Right cardiac atrium (tissue), 5 donors: ENCODE results near the gene FXYD3. TPM values are rescaled to one million over a fixed set of nuclear protein-coding genes. Genes with fewer than 3 reads are reported as not detected.
"Not testable (repeated sequence)": the region's sequence is repeated elsewhere in the genome, so short reads cannot be mapped to it uniquely, and the experiment has no call there.

Experiments
- ATAC-seq, 2 donors: fragments of 200-7000 bp; cut with Tn5 transposase; one replicate each; pipeline versions ENCODE4 v1.8.0 to v1.9.1; 2020; ENCODE audit warnings: moderate library complexity in 2 of 2, mild to moderate bottlenecking in 1 of 2
- DNase-seq, 3 donors: peaks; one replicate each; pipeline ENCODE4 v3.0.0-alpha.2; 2020
- H3K27ac ChIP-seq: one replicate; pipeline ENCODE4 v1.5.1; 2013; ENCODE audit warnings: mild to moderate bottlenecking, low read length, control low read depth, moderate library complexity
- H3K27me3 ChIP-seq: one replicate; pipeline ENCODE4 v1.6.1; 2013; ENCODE audit not compliant: control insufficient read depth, insufficient read depth
- H3K4me1 ChIP-seq: one replicate; pipeline ENCODE4 v1.6.1; 2013; ENCODE audit warnings: low read length; ENCODE audit not compliant: control insufficient read depth, insufficient read depth
- H3K4me3 ChIP-seq: one replicate; pipeline ENCODE4 v1.5.1; 2013; ENCODE audit warnings: low read length, control low read depth
- H3K9me3 ChIP-seq: one replicate; pipeline ENCODE4 v1.6.1; 2013; ENCODE audit warnings: low read length; ENCODE audit not compliant: control insufficient read depth
- WGBS: extraction: QIAGEN DNeasy Blood & Tissue Kit; methylation state at CpG from one replicate; pipeline ENCODE4 v1.1.7; 2013; 5-methylcytosine and 5-hydroxymethylcytosine counted together
- intact Hi-C, 4 donors: fragments of 100-400 bp; cut with DNase I; formaldehyde crosslinking; loops; one replicate each; pipeline versions ENCODE4 v1.11.0 to v1.14.0; 2022 to 2023
- polyA plus RNA-seq: library from polyadenylated mRNA; stranded (reverse); fragments of 200-250 nt; gene quantifications from one replicate; pipeline ENCODE4 v1.2.3, GENCODE V29; 2013
- total RNA-seq, 4 donors: library from RNA; stranded (reverse); fragmentation: NEBNext Ultra II Directional; extraction: Animal tissue kit (Norgen Biotek cat#: 25700); gene quantifications; one replicate each; pipeline ENCODE4 v1.2.1, GENCODE V29; 2021
- donor health status: healthy with polysubstance abuse.
- donor health status: DM: no; HTN: yes; CAD: no.
- donor health status: DM: no; HTN: no; CAD: no.
- donor health status: DM: no; HTN: yes; CAD: no; lungs with severe emphysema.
- donor health status: DM: yes; HTN: yes; CAD: no.

The FXYD3 gene
- total and polyA plus RNA-seq, 5 donors: 2.2 to 5.7 (median 4.8) TPM

DNA sequence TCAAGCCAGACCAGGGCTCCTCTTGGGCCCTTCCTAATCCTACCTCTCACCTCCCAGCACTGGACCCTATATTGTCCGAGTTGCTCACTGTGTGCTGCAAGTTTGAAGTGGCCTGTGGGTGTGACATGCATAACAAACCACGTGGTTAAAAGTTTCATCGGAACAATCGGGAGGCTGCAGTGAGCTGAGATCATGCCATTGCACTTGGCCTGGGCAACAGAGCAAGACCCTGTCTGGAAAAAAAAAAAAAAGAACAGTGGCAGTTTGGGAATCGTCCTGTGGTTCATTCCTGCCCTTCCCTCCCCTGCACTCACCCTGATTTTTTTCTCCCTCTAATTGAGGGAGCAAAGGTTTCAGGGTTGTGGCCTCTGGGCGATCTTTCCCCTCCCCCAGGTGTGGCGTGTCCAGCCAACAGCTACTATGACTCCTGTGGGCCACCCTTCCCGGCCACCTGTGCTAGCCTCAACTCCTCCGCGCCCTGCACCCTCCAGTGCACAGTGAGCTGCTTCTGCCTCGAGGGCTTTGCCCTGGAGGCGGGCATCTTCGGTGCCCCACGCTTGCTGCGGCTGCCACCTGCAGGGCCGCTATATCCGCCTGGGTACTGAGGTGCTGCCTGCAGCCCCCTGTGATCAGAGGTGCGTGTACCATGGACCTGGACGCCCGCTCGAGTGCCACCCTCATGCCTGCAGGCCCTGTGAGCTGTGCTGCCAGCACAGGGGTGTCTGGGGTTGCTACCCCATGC lies 16.3 kb upstream of the FXYD3 start:
- DNase-seq (no peak), ATAC-seq (peak in 1 of 2 donors; percentile 10)
- 82% methylated on average over 21 of the region's 21 CpGs for WGBS
- Histone ChIP-seq H3K4me3 (no peak overlapping the region), H3K27ac (no peak overlapping the region), H3K9me3 (no peaks in the 10 kb centered on the region), H3K4me1 (no peaks in the 10 kb centered on the region), H3K27me3 (no peaks in the 10 kb centered on the region)
- intact Hi-C loops: no loop called here

- DNase-seq (no peak), ATAC-seq (no peak)
- H3K4me3 ChIP-seq: no peak overlapping the region
- 94% methylated on average over 13 of the region's 13 CpGs for WGBS
- H3K27me3 ChIP-seq: no peaks in the 10 kb centered on the region
- H3K9me3 ChIP-seq: no peaks in the 10 kb centered on the region
- H3K4me1 ChIP-seq: no peaks in the 10 kb centered on the region
- no peak overlapping the region for H3K27ac ChIP-seq
- intact Hi-C loops: no loop called here
These were observed 15.7 kb upstream of the FXYD3 start for GRCh38 chr19:35099897-35100275.

DNA sequence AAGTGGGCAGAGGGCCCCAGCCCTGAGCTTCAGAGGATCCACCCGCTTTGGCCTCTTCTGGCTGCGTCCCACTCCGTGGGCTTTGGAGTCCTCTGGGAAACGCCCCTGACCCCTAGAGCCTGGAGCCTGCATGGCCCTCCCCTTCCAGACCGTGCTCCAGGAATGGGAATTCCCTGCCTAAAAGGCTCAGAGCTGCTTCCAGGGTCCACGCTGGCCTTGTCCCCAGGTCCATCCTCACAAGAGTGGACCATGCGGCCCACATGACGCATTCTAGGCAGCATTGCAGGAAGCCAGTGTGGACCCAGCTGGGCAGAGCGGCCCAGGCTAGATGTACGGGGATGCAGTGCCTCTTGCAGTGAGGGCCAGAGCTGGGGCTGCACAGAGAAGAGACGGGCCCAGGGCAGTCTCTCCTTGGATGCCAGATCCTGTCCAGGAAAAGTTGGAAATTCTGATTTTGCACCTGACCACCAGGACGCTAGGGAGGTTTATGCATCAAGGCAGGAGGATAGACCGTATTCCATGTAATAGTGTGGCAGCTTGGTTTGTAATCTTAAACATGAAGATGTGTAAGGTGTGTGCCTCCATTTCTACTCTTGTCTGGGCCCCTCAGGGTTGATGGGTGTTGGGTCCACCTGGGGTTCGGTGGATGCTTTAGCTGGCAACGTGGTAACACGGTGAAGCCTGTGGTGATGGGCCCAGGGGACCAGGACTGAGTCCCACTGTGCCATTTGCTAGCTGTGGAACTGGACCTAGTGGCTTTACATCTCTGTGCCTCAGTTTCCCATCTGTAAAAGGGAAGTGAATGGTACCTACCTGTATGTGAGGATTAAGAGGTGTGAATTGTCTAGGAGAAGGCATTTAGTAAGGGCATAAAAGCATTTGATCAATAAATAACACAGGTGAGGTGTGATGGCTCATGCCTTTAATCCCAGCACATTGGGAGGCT lies 14.8 kb upstream of the FXYD3 start:
- intact Hi-C loops: no loop called here
- ATAC-seq (no peak), DNase-seq (no peak)
- WGBS: 70% methylated on average over 16 of the region's 16 CpGs
- no peaks in the 10 kb centered on the region for H3K27me3 ChIP-seq
- H3K9me3 ChIP-seq: no peaks in the 10 kb centered on the region
- no peak overlapping the region for H3K27ac ChIP-seq
- no peaks in the 10 kb centered on the region for H3K4me1 ChIP-seq
- no peak overlapping the region for H3K4me3 ChIP-seq

- WGBS: 94% methylated on average over 10 of the region's 10 CpGs
- H3K4me3 ChIP-seq, H3K27ac ChIP-seq, H3K27me3 ChIP-seq, intact Hi-C loops, H3K4me1 ChIP-seq, ATAC-seq, H3K9me3 ChIP-seq, DNase-seq: not testable (repeated sequence)
These were observed 13.7 kb upstream of the FXYD3 start for GRCh38 chr19:35101949-35102348.

DNA sequence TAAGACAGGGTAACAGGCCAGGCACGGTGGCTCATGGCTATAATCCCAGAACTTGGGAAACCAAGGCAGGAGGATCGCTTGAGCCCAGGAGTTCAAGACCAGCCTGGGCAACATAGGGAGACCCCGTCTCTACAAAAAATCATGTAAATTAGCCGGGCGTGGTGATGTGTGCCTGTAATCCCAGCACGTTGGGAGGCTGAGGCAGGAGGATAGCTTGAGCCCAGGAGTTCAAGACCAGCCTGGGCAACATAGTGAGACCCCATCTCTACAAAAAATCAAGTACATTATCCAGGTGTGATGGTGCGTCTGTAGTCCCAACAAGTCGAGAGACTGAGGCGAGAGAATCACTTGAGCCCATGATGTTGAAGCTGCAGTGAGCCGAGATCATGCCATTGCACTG lies 12.0 kb upstream of the FXYD3 start:
- 77% methylated on average over 10 of the region's 10 CpGs for WGBS
- H3K27me3 ChIP-seq, H3K27ac ChIP-seq, ATAC-seq, H3K4me3 ChIP-seq, H3K4me1 ChIP-seq, intact Hi-C loops, DNase-seq, H3K9me3 ChIP-seq: not testable (repeated sequence)

- 92% methylated on average over 11 of the region's 11 CpGs for WGBS
- H3K27me3 ChIP-seq: no peaks in the 10 kb centered on the region
- ATAC-seq (no peak), DNase-seq (no peak)
- no peak overlapping the region for H3K4me3 ChIP-seq
- intact Hi-C loops: no loop called here
- no peaks in the 10 kb centered on the region for H3K9me3 ChIP-seq
- no peak overlapping the region for H3K27ac ChIP-seq
- no peaks in the 10 kb centered on the region for H3K4me1 ChIP-seq
These were observed 11.3 kb upstream of the FXYD3 start for GRCh38 chr19:35104361-35104760.

DNA sequence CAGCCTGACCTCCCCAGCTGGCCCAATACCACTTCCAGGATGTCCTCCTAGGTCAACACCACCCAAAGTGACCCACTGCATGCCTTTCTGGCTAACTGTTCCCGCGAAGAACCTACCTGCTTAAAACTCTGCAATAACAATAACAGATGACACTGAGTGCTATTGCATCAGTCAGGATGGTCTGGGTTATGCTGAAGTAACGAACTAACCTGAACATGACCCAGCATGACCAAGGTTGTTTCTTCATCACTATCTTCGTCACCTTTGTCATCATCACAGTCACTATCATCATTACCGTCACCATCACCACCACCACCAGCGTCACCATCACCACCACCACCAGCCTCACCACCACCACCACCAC lies 10.6 kb upstream of the FXYD3 start:
- ATAC-seq: no peak
- WGBS: 97% methylated on average over 6 of the region's 6 CpGs

DNA sequence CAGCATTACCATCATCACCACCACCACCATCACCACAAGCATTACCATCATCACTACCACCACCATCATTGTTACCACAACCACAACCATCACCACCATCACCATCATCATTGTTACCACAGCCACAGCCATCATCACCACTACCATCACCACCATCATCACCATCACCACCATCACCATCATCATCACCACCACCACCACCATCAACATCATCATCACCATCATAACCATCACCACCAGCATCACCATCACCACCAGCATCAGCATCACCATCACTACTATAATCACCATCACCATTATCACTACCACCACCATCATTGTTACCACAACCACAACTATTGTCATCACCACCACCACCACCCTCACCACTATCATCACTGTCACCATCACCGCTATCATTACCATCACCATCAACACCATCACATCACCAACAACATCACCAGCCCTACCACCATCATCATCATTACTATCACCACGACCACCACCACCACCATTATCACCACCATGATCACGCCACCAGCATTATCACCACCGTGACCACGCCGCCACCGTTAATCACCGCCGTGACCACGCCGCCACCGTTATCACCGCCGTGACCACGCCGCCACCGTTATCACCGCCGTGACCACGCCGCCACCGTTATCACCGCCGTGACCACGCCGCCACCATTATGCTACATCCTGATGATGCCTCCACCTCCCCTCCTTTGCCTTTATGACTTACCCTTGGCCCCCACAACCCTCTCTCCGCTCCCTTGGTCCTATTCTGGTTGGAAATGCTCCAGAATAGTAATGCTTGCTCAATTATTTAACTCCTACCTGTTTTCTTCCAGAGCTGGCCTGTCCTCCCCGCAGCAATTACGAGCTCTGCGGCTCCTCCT lies 10.0 kb upstream of the FXYD3 start:
- WGBS: 90% methylated on average over 30 of the region's 30 CpGs
- Histone ChIP-seq H3K9me3 (no peaks in the 10 kb centered on the region), H3K4me1 (no peaks in the 10 kb centered on the region), H3K27ac (no peak overlapping the region), H3K4me3 (no peak overlapping the region), H3K27me3 (no peaks in the 10 kb centered on the region)
- intact Hi-C loops: no loop called here
- ATAC-seq (no peak), DNase-seq (peak in 1 of 3 donors; percentile 40)

More for the DNA sequence above, 10.6 kb upstream of the FXYD3 start:
- Histone ChIP-seq H3K9me3 (no peaks in the 10 kb centered on the region), H3K27ac (no peak overlapping the region), H3K4me1 (no peaks in the 10 kb centered on the region), H3K27me3 (no peaks in the 10 kb centered on the region), H3K4me3 (no peak overlapping the region)
- no peak for DNase-seq
- intact Hi-C loops: no loop called here

DNA sequence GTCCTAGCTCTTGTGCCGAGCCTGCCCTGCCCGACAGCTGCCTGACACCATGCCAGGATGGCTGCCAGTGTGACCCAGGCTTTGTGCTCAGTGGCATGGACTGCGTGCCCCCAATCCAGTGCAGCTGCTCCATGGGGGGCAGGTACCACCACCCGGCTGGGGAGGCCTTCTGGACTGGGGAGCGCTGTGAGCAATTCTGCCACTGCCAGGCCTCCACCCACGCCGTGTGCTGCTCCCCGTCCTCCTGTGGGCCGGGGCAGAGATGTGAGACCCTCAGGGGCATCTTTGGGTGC lies 9.4 kb upstream of the FXYD3 start:
- no peak for ATAC-seq
- H3K27ac ChIP-seq: no peak overlapping the region

GRCh38 chr19:35106898-35107541 lies 8.6 kb upstream of the FXYD3 start:
- no peak for ATAC-seq
- intact Hi-C loops: no loop called here
- Histone ChIP-seq H3K4me1 (no peaks in the 10 kb centered on the region), H3K27me3 (no peaks in the 10 kb centered on the region), H3K27ac (no peak overlapping the region), H3K4me3 (no peak overlapping the region), H3K9me3 (no peaks in the 10 kb centered on the region)
- DNase-seq: no peak
- WGBS: 37% methylated on average over 2 of the region's 2 CpGs

More for the DNA sequence above, 9.4 kb upstream of the FXYD3 start:
- peak in 1 of 3 donors; percentile 46 for DNase-seq
- Histone ChIP-seq H3K4me1 (no peaks in the 10 kb centered on the region), H3K27me3 (no peaks in the 10 kb centered on the region), H3K9me3 (no peaks in the 10 kb centered on the region), H3K4me3 (no peak overlapping the region)
- intact Hi-C loops: no loop called here
- WGBS: 83% methylated on average over 9 of the region's 9 CpGs
